Right renal pelvis (tissue), 4 donors: ENCODE results near the gene SPHK2. TPM values are rescaled to one million over a fixed set of nuclear protein-coding genes. Genes with fewer than 3 reads are reported as not detected.
"Not testable (repeated sequence)": the region's sequence is repeated elsewhere in the genome, so short reads cannot be mapped to it uniquely, and the experiment has no call there.

Experiments
- DNase-seq, 4 donors: peaks; one replicate each; pipeline ENCODE4 v3.0.0-alpha.2; 2013; ENCODE audit warnings: low read depth in 4 of 4, low spot score in 3 of 4, missing footprints in 1 of 4
- polyA plus RNA-seq, 4 donors: library from polyadenylated mRNA; unstranded; fragments of 120-200 nt; gene quantifications; one replicate each; pipeline ENCODE4 v1.2.1, GENCODE V29; 2013; ENCODE audit not compliant: insufficient read length in 4 of 4

SPHK2 gene
- polyA plus RNA-seq, 4 donors, result 18.6 to 30.6 (median 21.0) TPM

GRCh38 chr19:48650974-48651682, 31.8 kb downstream of the SPHK2 start:
- no peak for DNase-seq

- DNase-seq, result no peak
Observed at GRCh38 chr19:48651683-48652048, 32.4 kb downstream of the SPHK2 start.

- DNase-seq, result no peak
Observed at GRCh38 chr19:48654299-48655059, 35.2 kb downstream of the SPHK2 start.

GRCh38 chr19:48656840-48657474, 37.7 kb downstream of the SPHK2 start:
- no peak for DNase-seq

GRCh38 chr19:48657828-48658227, 38.5 kb downstream of the SPHK2 start:
- DNase-seq, result not testable (repeated sequence)

- no peak for DNase-seq
Observed at GRCh38 chr19:48658483-48658882, 39.2 kb downstream of the SPHK2 start.

- no peak for DNase-seq
Observed at GRCh38 chr19:48659768-48660167, 40.5 kb downstream of the SPHK2 start.

- DNase-seq, result no peak
Observed at GRCh38 chr19:48660852-48661710, 41.8 kb downstream of the SPHK2 start.

GRCh38 chr19:48661711-48662090, 42.4 kb downstream of the SPHK2 start:
- DNase-seq, result no peak

- DNase-seq, result no peak
Observed at GRCh38 chr19:48663667-48664066, 44.4 kb downstream of the SPHK2 start.

GRCh38 chr19:48664476-48664875, 45.2 kb downstream of the SPHK2 start:
- no peak for DNase-seq

- no peak for DNase-seq
Observed at GRCh38 chr19:48665786-48666185, 46.5 kb downstream of the SPHK2 start.

GRCh38 chr19:48668332-48668731, 49.0 kb downstream of the SPHK2 start:
- no peak for DNase-seq

- DNase-seq, result no peak
Observed at GRCh38 chr19:48668761-48669160, 49.5 kb downstream of the SPHK2 start.

GRCh38 chr19:48669903-48670668, 50.8 kb downstream of the SPHK2 start:
- no peak for DNase-seq

GRCh38 chr19:48670699-48671445, 51.6 kb downstream of the SPHK2 start:
- DNase-seq, result no peak

- DNase-seq, result no peak
Observed at GRCh38 chr19:48671446-48671995, 52.2 kb downstream of the SPHK2 start.

- DNase-seq, result no peak
Observed at GRCh38 chr19:48672994-48673393, 53.7 kb downstream of the SPHK2 start, which contains the start of gene NTN5. TSS of gene NTN5 (minus strand) at chr19:48673017. CDS start at chr19:48670986, 2,031 bp downstream.
